Karpas-422 (cell line): ENCODE data around the gene MRPS12. TPM values are rescaled to one million over a fixed set of nuclear protein-coding genes. Genes with fewer than 3 reads are reported as not detected.

Experiments used
- DNase-seq: peaks from one replicate; pipeline ENCODE4 v3.0.0-alpha.2; 2015
- H2AFZ ChIP-seq: fragments of 200-600 bp; sonication (generic); 2 replicates; pipeline ENCODE4 v1.6.1; 2014; ENCODE audit warnings: antibody characterized with exemption, low read length, mixed read lengths
- H3K27ac ChIP-seq: fragments of 200-600 bp; sonication (generic); 2 replicates; pipeline ENCODE4 v1.5.1; 2014; ENCODE audit warnings: mild to moderate bottlenecking, low read length, moderate library complexity
- H3K27me3 ChIP-seq: fragments of 200-600 bp; sonication (generic); 2 replicates; pipeline ENCODE4 v1.6.1; 2014; ENCODE audit warnings: low read length, mixed read lengths
- H3K36me3 ChIP-seq: fragments of 200-600 bp; sonication (generic); 2 replicates; pipeline ENCODE4 v1.6.1; 2014; ENCODE audit warnings: low read length, mixed read lengths; ENCODE audit not compliant: insufficient read depth
- H3K4me1 ChIP-seq: fragments of 200-600 bp; sonication (generic); 2 replicates; pipeline ENCODE4 v1.6.1; 2014; ENCODE audit warnings: mild to moderate bottlenecking, low read length, mixed read lengths
- H3K4me2 ChIP-seq: fragments of 200-600 bp; sonication (generic); 2 replicates; pipeline ENCODE4 v1.6.1; 2014; ENCODE audit warnings: low read length, low read depth, mild to moderate bottlenecking; ENCODE audit not compliant: poor library complexity, severe bottlenecking
- H3K4me3 ChIP-seq: fragments of 200-600 bp; sonication (generic); 2 replicates; pipeline ENCODE4 v1.5.1; 2014; ENCODE audit warnings: mild to moderate bottlenecking, antibody characterized with exemption, low read length, mixed read lengths
- H3K79me2 ChIP-seq: fragments of 200-600 bp; sonication (generic); 2 replicates; pipeline ENCODE4 v1.6.1; 2014; ENCODE audit warnings: mild to moderate bottlenecking, low read length, mixed read lengths
- H3K9ac ChIP-seq: fragments of 200-600 bp; sonication (generic); 2 replicates; pipeline ENCODE4 v1.6.0; 2014; ENCODE audit warnings: low read length
- H3K9me2 ChIP-seq: fragments of 200-600 bp; sonication (generic), shearing (Covaris generic); replicated peaks from 2 replicates; pipeline ENCODE4 v1.6.0; 2014; ENCODE audit warnings: mild to moderate bottlenecking, low read length, moderate library complexity; ENCODE audit not compliant: insufficient read depth
- H3K9me3 ChIP-seq: fragments of 300-700, 200-600 bp; sonication (generic); 2 replicates; pipeline ENCODE4 v1.6.1; 2014; ENCODE audit warnings: low read length, mixed read lengths
- H4K20me1 ChIP-seq: fragments of 200-600 bp; sonication (generic); 2 replicates; pipeline ENCODE4 v1.6.1; 2014; ENCODE audit warnings: mild to moderate bottlenecking, antibody characterized with exemption, low read length, low read depth; ENCODE audit not compliant: insufficient read depth
- total RNA-seq: library from RNA; depleted of rRNA; stranded (reverse); fragments of >200 nt; shearing (Covaris generic); gene quantifications from 2 replicates; pipeline ENCODE4 v1.2.3, GENCODE V29; 2014; ENCODE audit warnings: low replicate concordance

The MRPS12 gene
- total RNA-seq, 1 experiment from 2014 or later, result 46.7 TPM

DNA sequence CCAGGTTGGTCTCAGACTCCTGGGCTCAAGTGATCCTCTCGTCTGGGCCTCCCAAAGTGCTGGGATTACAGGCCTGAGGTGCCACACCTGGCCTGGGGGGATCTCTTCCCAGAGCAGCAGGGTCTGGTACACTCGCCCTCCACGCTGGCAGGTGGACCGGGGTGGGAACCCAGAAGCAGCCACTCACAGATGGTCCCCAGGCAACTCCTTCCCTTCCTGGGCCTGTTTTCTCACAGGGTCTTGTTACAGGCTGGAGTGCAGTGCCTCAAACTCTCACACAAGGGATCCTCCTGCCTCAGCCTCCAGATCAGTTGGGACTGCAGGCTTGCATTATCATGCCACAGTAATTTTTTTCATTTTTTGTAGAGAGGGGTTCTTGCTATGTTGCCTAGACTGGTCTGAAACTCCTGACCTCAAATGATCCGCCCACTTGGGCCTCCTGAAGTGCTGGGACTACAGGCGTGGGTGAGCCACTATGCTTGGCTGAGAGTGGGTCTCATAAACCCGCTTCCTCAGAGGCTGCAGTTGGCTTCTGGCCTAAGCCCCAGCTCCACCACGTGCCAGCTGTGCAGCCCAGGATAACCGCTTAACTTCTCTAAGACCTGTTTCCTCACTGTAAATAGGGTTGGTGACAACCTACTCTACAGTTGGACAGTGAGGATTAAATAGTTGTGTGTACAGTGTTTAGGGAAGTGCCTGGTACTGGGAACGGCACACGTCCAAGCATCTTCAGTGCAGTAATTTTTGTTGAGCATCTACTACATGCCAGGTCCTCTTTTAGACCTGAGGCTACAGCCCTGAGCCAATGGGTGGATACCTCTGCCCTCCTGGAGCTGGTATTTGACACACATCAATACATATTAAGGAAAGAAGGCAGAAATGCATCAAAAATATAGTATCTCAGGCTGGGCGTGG, 17.9 kb upstream of the MRPS12 start:
- Histone ChIP-seq H3K36me3 (no peaks in the 10 kb centered on the region), H4K20me1 (no peaks in the 10 kb centered on the region), H2AFZ (no peak overlapping the region), H3K4me2 (no peak overlapping the region), H3K9me2 (no peaks in the 10 kb centered on the region), H3K27ac (no peak overlapping the region), H3K4me3 (no peak overlapping the region), H3K4me1 (no peaks in the 10 kb centered on the region), H3K9me3 (no peaks in the 10 kb centered on the region), H3K9ac (no peak overlapping the region), H3K27me3 (no peaks in the 10 kb centered on the region), H3K79me2 (no peaks in the 10 kb centered on the region)
- no peak for DNase-seq

DNA sequence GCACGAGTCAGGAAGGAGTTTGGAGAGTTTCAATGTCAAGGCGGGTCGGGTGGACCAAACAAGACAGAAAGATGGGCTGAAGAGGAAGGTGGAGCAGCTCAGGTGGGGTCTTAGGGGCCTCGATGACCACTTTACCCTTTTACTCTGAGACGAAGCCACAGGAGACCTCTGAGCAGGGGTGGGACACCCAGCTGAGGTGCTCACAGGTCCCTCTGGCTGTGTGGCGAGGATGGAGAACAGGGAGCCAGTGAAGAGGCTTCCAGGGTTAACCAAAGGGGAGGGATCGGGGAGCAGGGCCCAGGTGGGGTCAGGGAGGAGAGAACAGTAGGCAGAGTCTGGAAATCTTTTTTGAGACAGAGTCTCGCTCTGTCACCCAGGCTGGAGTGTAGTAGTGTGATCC, 16.8 kb upstream of the MRPS12 start:
- no peaks in the 10 kb centered on the region for H4K20me1 ChIP-seq
- H3K9me3 ChIP-seq, result no peaks in the 10 kb centered on the region
- H3K4me3 ChIP-seq, result no peak overlapping the region
- no peak overlapping the region for H3K9ac ChIP-seq
- no peak for DNase-seq
- no peak overlapping the region for H2AFZ ChIP-seq
- H3K27ac ChIP-seq, result no peak overlapping the region
- no peak overlapping the region for H3K4me2 ChIP-seq
- no peaks in the 10 kb centered on the region for H3K79me2 ChIP-seq
- no peaks in the 10 kb centered on the region for H3K27me3 ChIP-seq
- H3K9me2 ChIP-seq, result no peaks in the 10 kb centered on the region
- H3K36me3 ChIP-seq, result no peaks in the 10 kb centered on the region
- no peaks in the 10 kb centered on the region for H3K4me1 ChIP-seq

DNA sequence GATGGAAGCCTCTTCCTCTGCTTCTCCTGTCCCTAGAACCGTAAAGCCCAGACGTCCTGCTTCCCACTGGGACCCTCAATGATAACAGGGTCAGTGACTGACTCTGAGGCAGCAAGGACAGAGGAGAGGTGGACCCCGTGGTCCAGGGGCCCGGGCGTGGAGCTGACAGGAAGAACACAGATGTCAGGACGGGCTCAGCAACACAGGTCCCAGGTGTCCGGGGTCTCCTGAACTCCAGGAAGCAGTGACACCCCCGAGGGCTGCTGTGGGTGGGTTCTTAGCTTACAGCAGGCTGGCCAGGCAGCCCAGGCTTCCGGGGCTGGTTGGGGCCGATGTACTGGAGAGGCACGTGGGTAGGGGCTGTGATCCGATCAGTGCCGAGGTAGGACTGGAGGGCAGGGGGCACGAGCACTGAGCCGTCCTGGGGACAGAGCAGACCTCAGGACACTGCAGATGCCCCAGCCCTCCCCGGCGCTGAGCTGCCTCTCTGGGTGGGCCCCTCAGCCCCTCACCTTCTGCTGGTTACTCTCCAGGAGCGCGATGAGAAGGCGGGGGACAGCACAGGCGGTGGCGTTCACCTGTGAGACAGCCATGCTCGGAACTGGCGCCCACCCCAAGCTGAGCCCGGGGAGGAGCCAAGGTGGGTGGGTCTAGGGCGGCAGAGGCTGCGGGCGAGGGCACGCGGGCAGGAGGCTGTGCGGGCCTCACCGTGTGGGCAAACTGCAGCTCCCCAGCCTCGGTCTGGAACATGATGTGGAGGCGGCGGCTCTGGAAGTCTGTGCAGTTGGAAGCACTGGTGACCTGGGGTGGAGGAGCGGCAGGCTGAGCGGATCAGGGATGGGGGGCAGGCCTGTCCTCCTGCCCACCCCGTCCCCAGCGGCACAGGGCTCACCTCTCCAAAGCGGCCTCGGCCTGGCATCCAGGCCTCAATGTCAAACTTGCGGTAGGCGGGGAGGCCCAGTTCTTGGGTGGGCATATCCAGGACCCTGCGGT, 15.1 kb upstream of the MRPS12 start:
- H3K9me3 ChIP-seq, result no peaks in the 10 kb centered on the region
- no peaks in the 10 kb centered on the region for H3K9me2 ChIP-seq
- H3K4me2 ChIP-seq, result no peak overlapping the region
- H4K20me1 ChIP-seq, result no peaks in the 10 kb centered on the region
- no peaks in the 10 kb centered on the region for H3K4me1 ChIP-seq
- no peak overlapping the region for H3K27ac ChIP-seq
- H3K79me2 ChIP-seq, result no peaks in the 10 kb centered on the region
- H2AFZ ChIP-seq, result no peak overlapping the region
- no peaks in the 10 kb centered on the region for H3K36me3 ChIP-seq
- H3K27me3 ChIP-seq, result no peaks in the 10 kb centered on the region
- H3K9ac ChIP-seq, result no peak overlapping the region
- DNase-seq, result no peak
- H3K4me3 ChIP-seq, result no peak overlapping the region

- Histone ChIP-seq H3K36me3 (no peaks in the 10 kb centered on the region), H3K4me3 (no peak overlapping the region), H3K9me2 (no peaks in the 10 kb centered on the region), H4K20me1 (no peaks in the 10 kb centered on the region), H3K4me1 (no peaks in the 10 kb centered on the region), H3K9ac (no peak overlapping the region), H3K27ac (no peak overlapping the region), H3K79me2 (no peaks in the 10 kb centered on the region), H3K27me3 (no peaks in the 10 kb centered on the region), H3K4me2 (no peak overlapping the region), H2AFZ (no peak overlapping the region), H3K9me3 (no peaks in the 10 kb centered on the region)
- no peak for DNase-seq
Observed at GRCh38 chr19:38917516-38917915, 13.2 kb upstream of the MRPS12 start.

DNA sequence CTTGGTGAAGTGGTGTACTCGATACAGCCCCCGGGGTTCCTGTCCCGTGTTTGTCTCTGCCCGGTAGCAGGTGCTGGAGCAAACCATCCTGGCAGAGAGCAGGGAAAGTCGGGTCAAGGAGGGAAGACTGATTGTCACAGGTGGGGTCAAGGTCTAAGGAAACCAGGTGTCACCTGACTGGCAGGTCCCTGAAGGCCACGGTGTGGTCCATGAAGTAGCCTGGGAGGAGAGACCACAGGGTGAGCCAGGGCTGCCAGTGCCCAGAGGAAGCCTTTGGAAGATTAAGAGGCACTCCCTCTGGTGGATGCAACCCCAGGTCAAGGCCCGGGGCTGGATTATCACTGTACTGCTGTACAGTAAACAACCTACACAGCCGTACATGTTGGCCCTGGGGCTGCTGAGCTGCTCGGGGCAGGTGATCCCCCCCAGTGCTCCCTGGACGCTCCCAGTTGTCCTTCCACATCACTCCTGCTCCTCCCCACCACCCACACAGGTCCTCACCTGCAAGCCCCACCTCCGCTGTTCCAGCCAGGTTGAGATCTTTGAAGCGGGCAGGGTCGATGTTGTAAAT, 12.7 kb upstream of the MRPS12 start:
- H3K4me1 ChIP-seq, result no peaks in the 10 kb centered on the region
- H3K9me2 ChIP-seq, result no peaks in the 10 kb centered on the region
- no peaks in the 10 kb centered on the region for H4K20me1 ChIP-seq
- no peaks in the 10 kb centered on the region for H3K9me3 ChIP-seq
- H3K4me3 ChIP-seq, result no peak overlapping the region
- H3K9ac ChIP-seq, result no peak overlapping the region
- H3K4me2 ChIP-seq, result no peak overlapping the region
- H3K27me3 ChIP-seq, result no peaks in the 10 kb centered on the region
- H3K79me2 ChIP-seq, result no peaks in the 10 kb centered on the region
- H2AFZ ChIP-seq, result no peak overlapping the region
- DNase-seq, result no peak
- no peaks in the 10 kb centered on the region for H3K36me3 ChIP-seq
- H3K27ac ChIP-seq, result no peak overlapping the region

GRCh38 chr19:38918526-38918925, 12.2 kb upstream of the MRPS12 start:
- no peak overlapping the region for H3K9ac ChIP-seq
- H3K4me1 ChIP-seq, result no peaks in the 10 kb centered on the region
- H3K9me3 ChIP-seq, result no peaks in the 10 kb centered on the region
- H2AFZ ChIP-seq, result no peak overlapping the region
- H3K4me2 ChIP-seq, result no peak overlapping the region
- no peak overlapping the region for H3K4me3 ChIP-seq
- no peaks in the 10 kb centered on the region for H4K20me1 ChIP-seq
- DNase-seq, result no peak
- H3K27me3 ChIP-seq, result no peaks in the 10 kb centered on the region
- no peaks in the 10 kb centered on the region for H3K36me3 ChIP-seq
- H3K79me2 ChIP-seq, result no peaks in the 10 kb centered on the region
- H3K9me2 ChIP-seq, result no peaks in the 10 kb centered on the region
- H3K27ac ChIP-seq, result no peak overlapping the region

DNA sequence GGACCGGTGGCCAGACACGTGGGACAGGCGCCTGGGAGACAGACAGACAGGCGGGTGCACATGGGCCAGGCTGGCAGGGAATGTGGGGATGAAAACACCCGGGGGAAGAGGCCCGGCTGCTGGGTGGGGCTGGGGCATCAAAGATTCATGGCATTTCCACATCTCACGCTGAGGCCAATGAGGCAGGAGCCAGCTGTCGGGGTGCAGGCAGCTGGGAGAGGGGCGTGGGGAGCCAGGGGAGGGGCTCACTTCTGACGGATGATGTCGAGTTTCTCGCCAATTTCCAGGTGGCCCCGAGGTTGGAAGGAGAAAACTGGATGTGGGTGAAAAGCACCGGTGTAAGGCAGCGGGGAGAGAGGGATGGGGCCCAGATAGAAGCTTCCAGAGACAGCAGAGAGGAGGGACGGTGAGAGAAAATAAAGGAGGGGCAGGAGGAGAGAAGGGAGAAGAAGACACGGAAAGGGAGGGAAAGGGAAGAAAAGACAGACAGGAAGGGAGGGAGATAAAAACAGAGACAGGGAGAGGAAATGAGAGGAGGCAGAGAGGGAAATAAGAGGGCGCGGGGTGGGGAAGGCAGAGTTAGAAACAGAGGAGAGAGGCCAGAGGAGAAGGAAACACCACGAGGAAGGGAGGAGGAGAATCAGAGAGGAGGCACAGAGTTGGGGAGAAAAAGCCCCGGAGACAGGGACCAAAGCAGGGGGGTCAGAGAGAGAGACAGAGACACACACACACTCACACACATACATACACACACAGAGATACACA, 10.7 kb upstream of the MRPS12 start:
- Histone ChIP-seq H2AFZ (no peak overlapping the region), H3K9me3 (no peaks in the 10 kb centered on the region), H3K27me3 (no peaks in the 10 kb centered on the region), H3K27ac (no peak overlapping the region), H3K4me1 (no peaks in the 10 kb centered on the region), H3K4me3 (no peak overlapping the region), H3K9ac (no peak overlapping the region), H3K36me3 (0 out of 2 replicates have a peak, but pooled peaks cover 3% of the 10 kb centered on the region), H3K79me2 (no peaks in the 10 kb centered on the region), H3K4me2 (no peak overlapping the region), H4K20me1 (no peaks in the 10 kb centered on the region), H3K9me2 (no peaks in the 10 kb centered on the region)
- DNase-seq, result no peak
